Measurements from ENCODE around the gene KIF11.

Gene KIF11

GRCh38 chr10:92655426-92655825 lies 62.5 kb downstream of the KIF11 start:
- in situ Hi-C loops (cut with HindIII; ENCODE audit: low pct_ligation_motif_present, low sequenced_read_pairs), result no loop called here
- Histone ChIP-seq H3K36me3 (replicated peaks) (no peaks in the 10 kb centered on the region), H3K27me3 (replicated peaks) (no peaks in the 10 kb centered on the region), H3K4me3 (ENCODE audit: low read depth, low read length) (no peak overlapping the region), H3K27ac (no peak overlapping the region)
- DNase-seq, result no peak
- no peak for TF ChIP-seq CTCF (IDR thresholded peaks at IDR 0.05; ENCODE audit: low read depth, low read length, missing control alignments)

- in situ Hi-C loops (cut with HindIII; ENCODE audit: low pct_ligation_motif_present, low sequenced_read_pairs), result no loop called here
These were observed 63.5 kb downstream of the KIF11 start for GRCh38 chr10:92656266-92656961.

GRCh38 chr10:92657024-92657423 lies 64.1 kb downstream of the KIF11 start:
- no peak for TF ChIP-seq CTCF (IDR thresholded peaks at IDR 0.05; ENCODE audit: low read depth, low read length, missing control alignments)
- in situ Hi-C loops (cut with HindIII; ENCODE audit: low pct_ligation_motif_present, low sequenced_read_pairs), result no loop called here
- Histone ChIP-seq H3K4me3 (ENCODE audit: low read depth, low read length) (no peak overlapping the region), H3K27me3 (replicated peaks) (no peaks in the 10 kb centered on the region), H3K27ac (no peak overlapping the region), H3K36me3 (replicated peaks) (no peaks in the 10 kb centered on the region)
- DNase-seq, result no peak

More at GRCh38 chr10:92656266-92656961, 63.5 kb downstream of the KIF11 start:
- H3K27me3 ChIP-seq (replicated peaks), result no peaks in the 10 kb centered on the region
- no peaks in the 10 kb centered on the region for H3K36me3 ChIP-seq (replicated peaks)
- no peak overlapping the region for H3K4me3 ChIP-seq (ENCODE audit: low read depth, low read length)
- H3K27ac ChIP-seq, result no peak overlapping the region
- DNase-seq, result no peak
- TF ChIP-seq CTCF (IDR thresholded peaks at IDR 0.05; ENCODE audit: low read depth, low read length, missing control alignments), result no peak

- Histone ChIP-seq H3K27me3 (replicated peaks) (no peaks in the 10 kb centered on the region), H3K36me3 (replicated peaks) (no peaks in the 10 kb centered on the region), H3K4me3 (ENCODE audit: low read depth, low read length) (no peak overlapping the region), H3K27ac (no peak overlapping the region)
- in situ Hi-C loops (cut with HindIII; ENCODE audit: low pct_ligation_motif_present, low sequenced_read_pairs), result no loop called here
- no peak for TF ChIP-seq CTCF (IDR thresholded peaks at IDR 0.05; ENCODE audit: low read depth, low read length, missing control alignments)
- no peak for DNase-seq
These were observed 69.9 kb downstream of the KIF11 start for GRCh38 chr10:92662848-92663247.

GRCh38 chr10:92664322-92664721 lies 71.4 kb downstream of the KIF11 start:
- H3K36me3 ChIP-seq (replicated peaks), result no peaks in the 10 kb centered on the region
- no peak for DNase-seq
- in situ Hi-C loops (cut with HindIII; ENCODE audit: low pct_ligation_motif_present, low sequenced_read_pairs), result no loop called here
- H3K27me3 ChIP-seq (replicated peaks), result no peaks in the 10 kb centered on the region
- no peak overlapping the region for H3K4me3 ChIP-seq (ENCODE audit: low read depth, low read length)
- H3K27ac ChIP-seq, result no peak overlapping the region
- TF ChIP-seq CTCF (IDR thresholded peaks at IDR 0.05; ENCODE audit: low read depth, low read length, missing control alignments), result no peak

- TF ChIP-seq CTCF (IDR thresholded peaks at IDR 0.05; ENCODE audit: low read depth, low read length, missing control alignments), result no peak
- H3K27ac ChIP-seq, result no peak overlapping the region
- H3K36me3 ChIP-seq (replicated peaks), result no peaks in the 10 kb centered on the region
- no peak overlapping the region for H3K4me3 ChIP-seq (ENCODE audit: low read depth, low read length)
- DNase-seq, result no peak
- H3K27me3 ChIP-seq (replicated peaks), result no peaks in the 10 kb centered on the region
- in situ Hi-C loops (cut with HindIII; ENCODE audit: low pct_ligation_motif_present, low sequenced_read_pairs), result no loop called here
These were observed 74.1 kb downstream of the KIF11 start for GRCh38 chr10:92667078-92667477.

Measured in brain microvascular endothelial cell (primary cell).